GM12878 (cell line): Measurements from ENCODE around the gene KCNAB2. TPM values are rescaled to one million over a fixed set of nuclear protein-coding genes. Genes with fewer than 3 reads are reported as not detected.

Experiments
- ATAC-seq: fragments of 200-7000 bp; cut with Tn5 transposase; 3 replicates; pipeline ENCODE4 v1.9.1; 2020; ENCODE audit warnings: mild to moderate bottlenecking, moderate library complexity
- BruUV-seq: library from RNA; stranded (reverse); fragments of 400-500 nt; replicated peaks from 2 replicates; lab custom pipeline; 2021; lab: Mats Ljungman, UMichigan
- CTCF ChIA-PET: fragments of 300-600 bp; sonication (Branson Sonifier 250); formaldehyde crosslinking; extraction: SDS; loops from one replicate; lab custom pipeline; 2021; ENCODE audit warnings: inconsistent platforms; lab: Yijun Ruan, JAX
- POLR2A ChIA-PET: fragments of 350-600 bp; formaldehyde crosslinking; extraction: SDS; loops from one replicate; lab custom pipeline; 2021; ENCODE audit warnings: inconsistent platforms; lab: Charles Lee
- RAD21 ChIA-PET: fragments of 300-600 bp; sonication (Branson Sonifier 250); formaldehyde crosslinking; loops from one replicate; lab custom pipeline; 2023; ENCODE audit warnings: antibody characterized with exemption; ENCODE audit not compliant: unreplicated experiment; lab: Charles Lee
- SMC1A ChIA-PET: fragments of 300-600 bp; sonication (Branson Sonifier 250); formaldehyde crosslinking; loops from one replicate; lab custom pipeline; 2023; ENCODE audit not compliant: unreplicated experiment, uncharacterized antibody; lab: Charles Lee
- DNase-seq: peaks from one replicate; pipeline ENCODE4 v3.0.0-alpha.2; 2011; ENCODE audit warnings: low read depth, low spot score
- FAIRE-seq: peaks from 3 replicates; lab custom pipeline; 2011; peaks lifted over from hg19 to GRCh38; lab: Jason Lieb, UNC
- H2AFZ ChIP-seq: 2 replicates; pipeline ENCODE4 v1.6.0; 2011; ENCODE audit warnings: low read depth, low read length, control low read depth; ENCODE audit not compliant: control insufficient read depth
- H3K27ac ChIP-seq: 2 replicates; pipeline ENCODE4 v1.5.1; 2011; ENCODE audit warnings: control low read depth; ENCODE audit not compliant: control insufficient read depth, insufficient read depth
- H3K27me3 ChIP-seq, 2 experiments: replicated peaks in 1 of 2; 2 replicates each; pipeline versions ENCODE4 v1.6.0 to v1.6.1; 2011; ENCODE audit warnings: low read length in 1 of 2; ENCODE audit not compliant: control insufficient read depth in 2 of 2, insufficient read depth in 2 of 2
- H3K36me3 ChIP-seq, 2 experiments: 2 replicates each; pipeline ENCODE4 v1.5.1; 2011; ENCODE audit warnings: low read length in 1 of 2; ENCODE audit not compliant: control insufficient read depth in 2 of 2, insufficient read depth in 2 of 2
- H3K4me1 ChIP-seq: 2 replicates; pipeline ENCODE4 v1.6.1; 2011; ENCODE audit warnings: mild to moderate bottlenecking, low read length, moderate library complexity, mixed read lengths; ENCODE audit not compliant: control insufficient read depth, insufficient read depth
- H3K4me2 ChIP-seq: 2 replicates; pipeline ENCODE4 v1.6.0; 2011; ENCODE audit warnings: control low read depth; ENCODE audit not compliant: control insufficient read depth, insufficient read depth
- H3K4me3 ChIP-seq: fragments of 200-600 bp; sonication (generic); 2 replicates; pipeline ENCODE4 v1.5.1; 2016
- H3K79me2 ChIP-seq: 2 replicates; pipeline ENCODE4 v1.6.0; 2011; ENCODE audit warnings: low read length; ENCODE audit not compliant: control insufficient read depth, insufficient read depth
- H3K9ac ChIP-seq: 2 replicates; pipeline ENCODE4 v1.8.0; 2011; ENCODE audit warnings: low read length, control low read depth, mixed read lengths; ENCODE audit not compliant: control insufficient read depth, insufficient read depth
- H3K9me3 ChIP-seq: replicated peaks from 3 replicates; pipeline ENCODE4 v1.5.1; 2011; ENCODE audit warnings: mild to moderate bottlenecking, low read length; ENCODE audit not compliant: control insufficient read depth, insufficient read depth
- H4K20me1 ChIP-seq: 2 replicates; pipeline ENCODE4 v1.6.0; 2011; ENCODE audit not compliant: control insufficient read depth, insufficient read depth
- BMI1 ChIP-seq: fragments of 450-650 bp; IDR thresholded peaks from 2 replicates; pipeline ENCODE4 v1.6.1; 2016; ENCODE audit warnings: mild to moderate bottlenecking, moderate library complexity, borderline replicate concordance
- CHD2 ChIP-seq: IDR thresholded peaks from 2 replicates; pipeline ENCODE4 v1.6.1; 2011; ENCODE audit warnings: low read depth, low read length, improper control_type of control experiment, borderline replicate concordance
- CREB1 ChIP-seq: IDR thresholded peaks from 2 replicates; pipeline ENCODE4 v1.6.1; 2012; ENCODE audit warnings: low read depth, mild to moderate bottlenecking, inconsistent platforms
- JUND ChIP-seq: IDR thresholded peaks from 2 replicates; pipeline ENCODE4 v1.6.1; 2012; ENCODE audit warnings: low read depth, mild to moderate bottlenecking, low read length, improper control_type of control experiment, moderate library complexity
- MTA3 ChIP-seq: IDR thresholded peaks from 2 replicates; pipeline ENCODE4 v1.6.1; 2012; ENCODE audit warnings: low read length, inconsistent platforms, borderline replicate concordance
- MYB ChIP-seq: fragments of 150-350 bp; IDR thresholded peaks from 2 replicates; pipeline ENCODE4 v1.6.1; 2014; ENCODE audit warnings: mild to moderate bottlenecking, low read depth, low read length, borderline replicate concordance
- POLR2AphosphoS2 ChIP-seq: IDR thresholded peaks from 2 replicates; pipeline ENCODE4 v1.6.1; 2011; ENCODE audit warnings: low read depth, mild to moderate bottlenecking, low read length, improper control_type of control experiment, moderate library complexity
- SMC3 ChIP-seq: IDR thresholded peaks from 2 replicates; pipeline ENCODE4 v1.6.1; 2011; ENCODE audit warnings: low read length, improper control_type of control experiment, borderline replicate concordance
- SP1 ChIP-seq: IDR thresholded peaks from one replicate; pipeline ENCODE4 v1.6.1; 2011; ENCODE audit warnings: low read depth, low read length
- ZNF274 ChIP-seq: IDR thresholded peaks from one replicate; pipeline ENCODE4 v1.8.0; 2011; ENCODE audit not compliant: insufficient read length, insufficient read depth
- WGBS: methylation state at CpG from one replicate; pipeline ENCODE4 v1.1.6; 2016; ENCODE audit warnings: low lambda C conversion rate; ENCODE audit not compliant: insufficient replicate concordance, insufficient coverage; ENCODE audit errors: missing lambda C conversion rate; 5-methylcytosine and 5-hydroxymethylcytosine counted together
- in situ Hi-C: fragments of 300-500 bp; cut with MboI; formaldehyde crosslinking; loops from 9 replicates; pipeline ENCODE4 v1.14.3; 2018; ENCODE audit warnings: mixed read lengths
- intact Hi-C: fragments of 100-400 bp; cut with micrococcal nuclease; formaldehyde crosslinking; loops from one replicate; pipeline ENCODE4 v1.14.2; 2022; ENCODE audit not compliant: unreplicated experiment
- polyA plus RNA-seq, 11 experiments: library from polyadenylated mRNA; depleted of rRNA in 4 of 11; unstranded in 6 of 11; stranded (reverse) in 5 of 11; fragments of >200 nt; fragmentation: Nextera tagmentation in 4 of 11; fragmentation: Illumina TruSeq in 1 of 11; extraction: Ambion mirVana in 4 of 11; extraction: Trizol in 1 of 11; gene quantifications; 1 replicate in 1 of 11; 2 replicates in 10 of 11; pipeline versions ENCODE4 v1.2.1 to v1.2.3, GENCODE V29; 2011 to 2016; ENCODE audit warnings: inconsistent platforms in 2 of 11, missing spikeins in 2 of 11, low read depth in 1 of 11
- total RNA-seq, 4 experiments: library from RNA; depleted of rRNA in 3 of 4; stranded (reverse); fragments of >200 nt in 3 of 4; fragmentation: Illumina TruSeq in 1 of 4; extraction: Trizol in 1 of 4; gene quantifications; 2 replicates each; pipeline versions ENCODE4 v1.2.1 to v1.2.3, GENCODE V29; 2013 to 2021
- TF ChIP-seq, protein P1 (sequence below): fragments of 450-650 bp; formaldehyde crosslinking; IDR thresholded peaks from 2 replicates; pipeline ENCODE4 v1.4.0; 2020; ENCODE audit warnings: mild to moderate bottlenecking, moderate library complexity

The KCNAB2 gene
- total and polyA plus RNA-seq, 10 of the 15 experiments (the other 5 are each of a cell fraction or from before 2014, with no cell fraction given): 2.9 to 123 (median 62.4) TPM

DNA sequence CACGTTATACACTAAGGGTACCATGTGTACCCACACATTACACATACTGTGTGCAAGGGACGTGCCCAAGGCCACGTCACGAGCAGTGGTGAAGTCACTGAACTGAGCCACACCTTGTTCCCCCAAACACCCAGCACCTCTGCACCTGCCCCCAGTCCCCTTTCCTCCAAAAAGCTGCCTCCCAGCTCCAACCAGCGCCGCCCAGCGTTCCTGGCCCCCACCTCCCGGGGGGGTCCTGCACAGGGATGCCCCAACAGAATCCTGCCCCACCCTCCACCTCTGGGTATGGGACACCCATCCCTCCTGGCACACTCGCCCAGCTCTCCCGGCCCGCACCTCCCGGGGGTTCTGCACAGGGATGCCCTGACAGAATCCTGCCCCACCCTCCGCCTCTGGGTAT lies 80.3 kb downstream of the KCNAB2 start:
- CTCF ChIA-PET: no interaction called here
- Histone ChIP-seq H3K4me1 (no peaks in the 10 kb centered on the region), H2AFZ (no peak overlapping the region), H3K27me3 (no peaks in the 10 kb centered on the region)
- in situ Hi-C loops: no loop called here
- no peak for DNase-seq
- TF ChIP-seq CHD2: no peak
- no peak for TF ChIP-seq ZNF274
- no peak for TF ChIP-seq MTA3
- TF ChIP-seq BMI1: no peak
- no peak for TF ChIP-seq POLR2AphosphoS2
- TF ChIP-seq JUND: no peak
- TF ChIP-seq CREB1: no peak
- no peak for TF ChIP-seq SMC3
- no peak for TF ChIP-seq SP1
- TF ChIP-seq, all 136 proteins: peak for 0
- ChIA-PET POLR2A (no interaction called here), RAD21 (no interaction called here), SMC1A (no interaction called here)
- Histone ChIP-seq H3K4me2 (no peak overlapping the region), H3K9me3 (no peaks in the 10 kb centered on the region), H4K20me1 (no peaks in the 10 kb centered on the region), H3K9ac (no peak overlapping the region), H3K79me2 (no peaks in the 10 kb centered on the region), H3K36me3 (no peaks in the 10 kb centered on the region), H3K4me3 (no peak overlapping the region), H3K27ac (no peak overlapping the region)
- 24% methylated on average over 13 of the region's 13 CpGs for WGBS
- no peak for ATAC-seq
- intact Hi-C loops: no loop called here
- FAIRE-seq: no peak
- BruUV-seq: no TSS peak

DNA sequence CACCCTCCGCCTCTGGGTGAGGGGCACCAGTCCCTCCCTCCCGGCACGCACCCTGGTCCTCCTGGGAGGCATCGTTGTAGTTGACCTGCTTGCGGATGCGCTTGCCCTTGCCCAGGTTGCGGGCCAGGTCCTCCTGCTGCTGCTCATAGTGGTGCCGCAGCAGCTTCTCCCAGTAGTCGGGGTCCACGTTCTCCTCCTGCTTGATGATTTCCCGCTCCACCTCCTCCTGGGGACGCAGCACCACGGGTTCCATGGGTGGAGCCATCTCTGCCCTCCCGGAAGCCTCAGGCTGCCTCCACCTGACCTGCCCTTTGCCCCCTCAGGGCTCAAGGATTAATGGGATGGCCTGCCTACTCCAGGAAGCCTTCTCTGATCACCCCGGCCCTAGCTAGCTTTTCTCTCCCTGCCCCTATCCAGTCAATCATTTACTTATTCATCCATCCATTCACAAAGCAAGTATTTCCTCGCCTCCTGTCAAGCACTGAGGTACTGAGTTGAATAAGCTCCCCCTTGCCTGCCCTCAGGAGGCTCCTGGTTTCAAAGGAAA lies 80.9 kb downstream of the KCNAB2 start:
- H3K9ac ChIP-seq: no peak overlapping the region
- RAD21 ChIA-PET: no interaction called here
- no peak overlapping the region for H2AFZ ChIP-seq
- no TSS peak for BruUV-seq
- H3K4me3 ChIP-seq: no peak overlapping the region
- intact Hi-C loops: no loop called here
- no peaks in the 10 kb centered on the region for H3K4me1 ChIP-seq
- H3K27me3 ChIP-seq: no peaks in the 10 kb centered on the region
- H3K27ac ChIP-seq: no peak overlapping the region
- TF ChIP-seq, protein P1, sequence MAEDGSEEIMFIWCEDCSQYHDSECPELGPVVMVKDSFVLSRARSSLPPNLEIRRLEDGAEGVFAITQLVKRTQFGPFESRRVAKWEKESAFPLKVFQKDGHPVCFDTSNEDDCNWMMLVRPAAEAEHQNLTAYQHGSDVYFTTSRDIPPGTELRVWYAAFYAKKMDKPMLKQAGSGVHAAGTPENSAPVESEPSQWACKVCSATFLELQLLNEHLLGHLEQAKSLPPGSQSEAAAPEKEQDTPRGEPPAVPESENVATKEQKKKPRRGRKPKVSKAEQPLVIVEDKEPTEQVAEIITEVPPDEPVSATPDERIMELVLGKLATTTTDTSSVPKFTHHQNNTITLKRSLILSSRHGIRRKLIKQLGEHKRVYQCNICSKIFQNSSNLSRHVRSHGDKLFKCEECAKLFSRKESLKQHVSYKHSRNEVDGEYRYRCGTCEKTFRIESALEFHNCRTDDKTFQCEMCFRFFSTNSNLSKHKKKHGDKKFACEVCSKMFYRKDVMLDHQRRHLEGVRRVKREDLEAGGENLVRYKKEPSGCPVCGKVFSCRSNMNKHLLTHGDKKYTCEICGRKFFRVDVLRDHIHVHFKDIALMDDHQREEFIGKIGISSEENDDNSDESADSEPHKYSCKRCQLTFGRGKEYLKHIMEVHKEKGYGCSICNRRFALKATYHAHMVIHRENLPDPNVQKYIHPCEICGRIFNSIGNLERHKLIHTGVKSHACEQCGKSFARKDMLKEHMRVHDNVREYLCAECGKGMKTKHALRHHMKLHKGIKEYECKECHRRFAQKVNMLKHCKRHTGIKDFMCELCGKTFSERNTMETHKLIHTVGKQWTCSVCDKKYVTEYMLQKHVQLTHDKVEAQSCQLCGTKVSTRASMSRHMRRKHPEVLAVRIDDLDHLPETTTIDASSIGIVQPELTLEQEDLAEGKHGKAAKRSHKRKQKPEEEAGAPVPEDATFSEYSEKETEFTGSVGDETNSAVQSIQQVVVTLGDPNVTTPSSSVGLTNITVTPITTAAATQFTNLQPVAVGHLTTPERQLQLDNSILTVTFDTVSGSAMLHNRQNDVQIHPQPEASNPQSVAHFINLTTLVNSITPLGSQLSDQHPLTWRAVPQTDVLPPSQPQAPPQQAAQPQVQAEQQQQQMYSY (CRISPR knock-in tag): no peak
- TF ChIP-seq MYB: no peak
- TF ChIP-seq, all 136 proteins: peak for 0
- Histone ChIP-seq H3K4me2 (no peak overlapping the region), H3K79me2 (no peaks in the 10 kb centered on the region), H4K20me1 (no peaks in the 10 kb centered on the region), H3K9me3 (no peaks in the 10 kb centered on the region; the same call in 2 of the 3 replicates), H3K36me3 (no peaks in the 10 kb centered on the region)
- ChIA-PET SMC1A (no interaction called here), CTCF (no interaction called here), POLR2A (no interaction called here)
- in situ Hi-C loops: no loop called here
- DNase-seq (no peak), FAIRE-seq (no peak), ATAC-seq (no peak)
- 51% methylated on average over 16 of the region's 16 CpGs for WGBS
